Tibial nerve (tissue), 4 donors: ENCODE results near the gene TAF4B.

Experiments used
- EP300 ChIP-seq, 2 donors: sonication (generic); formaldehyde crosslinking; IDR thresholded peaks; one replicate each; pipeline ENCODE4 v1.6.1; 2017; ENCODE audit warnings: antibody characterized with exemption in 2 of 2, mild to moderate bottlenecking in 1 of 2
- POLR2A ChIP-seq, 2 donors: fragments of 450-650 bp; IDR thresholded peaks; one replicate each; pipeline ENCODE4 v1.6.1; 2017; ENCODE audit warnings: antibody characterized with exemption in 2 of 2, mild to moderate bottlenecking in 2 of 2, moderate library complexity in 2 of 2
- TF ChIP-seq, protein P1 (sequence below), 5 experiments: fragments of 200-600 bp in 3 of 5; fragments of 450-650 bp in 2 of 5; sonication (generic) in 3 of 5; IDR thresholded peaks; one replicate each; pipeline ENCODE4 v1.5.1; 2016 to 2019; ENCODE audit warnings: antibody characterized with exemption in 5 of 5, mild to moderate bottlenecking in 3 of 5, moderate library complexity in 2 of 5

DNA sequence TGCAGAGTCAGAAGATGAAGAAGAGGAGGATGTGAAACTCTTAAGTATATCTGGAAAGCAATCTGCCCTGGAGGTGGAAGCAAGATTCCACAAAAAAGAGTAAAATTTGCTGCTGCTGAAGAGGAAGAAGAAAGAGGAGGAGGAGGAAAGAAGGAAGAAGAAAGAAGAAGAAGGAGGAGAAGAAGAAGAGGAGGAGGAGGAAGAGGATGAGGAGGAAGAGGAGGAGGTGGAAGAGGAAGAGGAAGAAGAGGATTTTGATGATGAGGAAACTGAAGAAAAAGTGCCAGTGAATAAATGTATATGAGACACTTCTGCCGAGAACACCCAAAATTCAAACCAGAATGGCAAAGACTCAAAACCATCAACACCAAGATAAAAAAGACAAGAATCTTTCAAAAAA, 20.9 kb upstream of the TAF4B start:
- TF ChIP-seq, protein P1, sequence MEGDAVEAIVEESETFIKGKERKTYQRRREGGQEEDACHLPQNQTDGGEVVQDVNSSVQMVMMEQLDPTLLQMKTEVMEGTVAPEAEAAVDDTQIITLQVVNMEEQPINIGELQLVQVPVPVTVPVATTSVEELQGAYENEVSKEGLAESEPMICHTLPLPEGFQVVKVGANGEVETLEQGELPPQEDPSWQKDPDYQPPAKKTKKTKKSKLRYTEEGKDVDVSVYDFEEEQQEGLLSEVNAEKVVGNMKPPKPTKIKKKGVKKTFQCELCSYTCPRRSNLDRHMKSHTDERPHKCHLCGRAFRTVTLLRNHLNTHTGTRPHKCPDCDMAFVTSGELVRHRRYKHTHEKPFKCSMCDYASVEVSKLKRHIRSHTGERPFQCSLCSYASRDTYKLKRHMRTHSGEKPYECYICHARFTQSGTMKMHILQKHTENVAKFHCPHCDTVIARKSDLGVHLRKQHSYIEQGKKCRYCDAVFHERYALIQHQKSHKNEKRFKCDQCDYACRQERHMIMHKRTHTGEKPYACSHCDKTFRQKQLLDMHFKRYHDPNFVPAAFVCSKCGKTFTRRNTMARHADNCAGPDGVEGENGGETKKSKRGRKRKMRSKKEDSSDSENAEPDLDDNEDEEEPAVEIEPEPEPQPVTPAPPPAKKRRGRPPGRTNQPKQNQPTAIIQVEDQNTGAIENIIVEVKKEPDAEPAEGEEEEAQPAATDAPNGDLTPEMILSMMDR (IDR thresholded peaks at IDR 0.05): no peak
- TF ChIP-seq POLR2A (IDR thresholded peaks at IDR 0.05): no peak
- TF ChIP-seq EP300 (IDR thresholded peaks at IDR 0.05): no peak
